HG02571 (cell line): Measurements from ENCODE around the gene SPEN.
"Not testable (repeated sequence)": the region's sequence is repeated elsewhere in the genome, so short reads cannot be mapped to it uniquely, and the experiment has no call there.

Experiments
- ATAC-seq: cut with Tn5 transposase; IDR thresholded peaks from one replicate; pipeline ENCODE4 v1.9.1; 2021; ENCODE audit warnings: mild to moderate bottlenecking, moderate library complexity; ENCODE audit not compliant: unreplicated experiment

SPEN gene, protein sequence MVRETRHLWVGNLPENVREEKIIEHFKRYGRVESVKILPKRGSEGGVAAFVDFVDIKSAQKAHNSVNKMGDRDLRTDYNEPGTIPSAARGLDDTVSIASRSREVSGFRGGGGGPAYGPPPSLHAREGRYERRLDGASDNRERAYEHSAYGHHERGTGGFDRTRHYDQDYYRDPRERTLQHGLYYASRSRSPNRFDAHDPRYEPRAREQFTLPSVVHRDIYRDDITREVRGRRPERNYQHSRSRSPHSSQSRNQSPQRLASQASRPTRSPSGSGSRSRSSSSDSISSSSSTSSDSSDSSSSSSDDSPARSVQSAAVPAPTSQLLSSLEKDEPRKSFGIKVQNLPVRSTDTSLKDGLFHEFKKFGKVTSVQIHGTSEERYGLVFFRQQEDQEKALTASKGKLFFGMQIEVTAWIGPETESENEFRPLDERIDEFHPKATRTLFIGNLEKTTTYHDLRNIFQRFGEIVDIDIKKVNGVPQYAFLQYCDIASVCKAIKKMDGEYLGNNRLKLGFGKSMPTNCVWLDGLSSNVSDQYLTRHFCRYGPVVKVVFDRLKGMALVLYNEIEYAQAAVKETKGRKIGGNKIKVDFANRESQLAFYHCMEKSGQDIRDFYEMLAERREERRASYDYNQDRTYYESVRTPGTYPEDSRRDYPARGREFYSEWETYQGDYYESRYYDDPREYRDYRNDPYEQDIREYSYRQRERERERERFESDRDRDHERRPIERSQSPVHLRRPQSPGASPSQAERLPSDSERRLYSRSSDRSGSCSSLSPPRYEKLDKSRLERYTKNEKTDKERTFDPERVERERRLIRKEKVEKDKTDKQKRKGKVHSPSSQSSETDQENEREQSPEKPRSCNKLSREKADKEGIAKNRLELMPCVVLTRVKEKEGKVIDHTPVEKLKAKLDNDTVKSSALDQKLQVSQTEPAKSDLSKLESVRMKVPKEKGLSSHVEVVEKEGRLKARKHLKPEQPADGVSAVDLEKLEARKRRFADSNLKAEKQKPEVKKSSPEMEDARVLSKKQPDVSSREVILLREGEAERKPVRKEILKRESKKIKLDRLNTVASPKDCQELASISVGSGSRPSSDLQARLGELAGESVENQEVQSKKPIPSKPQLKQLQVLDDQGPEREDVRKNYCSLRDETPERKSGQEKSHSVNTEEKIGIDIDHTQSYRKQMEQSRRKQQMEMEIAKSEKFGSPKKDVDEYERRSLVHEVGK (N-terminal part only)

DNA sequence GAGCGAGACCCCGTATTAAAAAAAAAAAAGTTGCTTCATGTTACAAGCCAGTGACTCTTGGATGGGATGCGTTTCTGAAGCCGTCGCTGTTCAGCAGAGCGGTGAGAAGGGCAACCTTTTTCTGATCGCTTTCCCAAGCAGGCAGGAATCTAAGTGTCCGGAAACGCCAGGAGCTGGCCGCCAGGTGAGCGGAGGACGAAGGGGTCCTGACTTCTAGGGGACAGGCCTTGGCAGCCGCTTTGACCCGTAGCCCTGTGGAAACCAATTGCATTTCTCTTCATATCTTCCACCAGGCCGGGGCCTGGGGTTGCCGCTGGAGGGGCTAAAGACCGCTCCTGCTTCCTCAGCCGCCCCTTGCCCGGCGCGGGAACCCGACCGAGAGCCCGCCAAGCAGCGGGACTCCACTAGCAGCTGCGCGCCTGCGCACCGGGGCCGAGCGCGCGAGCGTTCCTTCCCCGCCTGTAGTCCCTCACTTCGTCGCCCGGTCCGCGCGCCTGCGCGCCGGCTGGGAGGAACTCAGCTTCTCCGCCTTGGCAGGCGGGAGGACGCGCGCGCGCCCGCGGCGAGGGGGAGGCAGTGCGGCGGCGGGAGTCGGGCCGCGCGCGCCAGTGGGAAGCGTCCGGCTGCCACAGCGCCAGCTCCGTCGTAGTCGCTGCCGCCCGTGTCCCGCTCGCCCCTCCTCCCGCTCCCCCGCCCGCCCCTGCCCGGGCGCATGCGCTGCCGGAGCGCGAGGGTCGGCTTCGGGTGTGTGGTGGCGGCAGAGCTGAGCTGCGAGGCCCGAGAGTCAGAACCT lies at the start of gene SPEN:
Gene SPEN, plus strand, starts transcription at position 608 of the 793 bp plus-strand sequence. CDS start 361 bp downstream, outside the sequence.
- peak; percentile 68 for ATAC-seq

DNA sequence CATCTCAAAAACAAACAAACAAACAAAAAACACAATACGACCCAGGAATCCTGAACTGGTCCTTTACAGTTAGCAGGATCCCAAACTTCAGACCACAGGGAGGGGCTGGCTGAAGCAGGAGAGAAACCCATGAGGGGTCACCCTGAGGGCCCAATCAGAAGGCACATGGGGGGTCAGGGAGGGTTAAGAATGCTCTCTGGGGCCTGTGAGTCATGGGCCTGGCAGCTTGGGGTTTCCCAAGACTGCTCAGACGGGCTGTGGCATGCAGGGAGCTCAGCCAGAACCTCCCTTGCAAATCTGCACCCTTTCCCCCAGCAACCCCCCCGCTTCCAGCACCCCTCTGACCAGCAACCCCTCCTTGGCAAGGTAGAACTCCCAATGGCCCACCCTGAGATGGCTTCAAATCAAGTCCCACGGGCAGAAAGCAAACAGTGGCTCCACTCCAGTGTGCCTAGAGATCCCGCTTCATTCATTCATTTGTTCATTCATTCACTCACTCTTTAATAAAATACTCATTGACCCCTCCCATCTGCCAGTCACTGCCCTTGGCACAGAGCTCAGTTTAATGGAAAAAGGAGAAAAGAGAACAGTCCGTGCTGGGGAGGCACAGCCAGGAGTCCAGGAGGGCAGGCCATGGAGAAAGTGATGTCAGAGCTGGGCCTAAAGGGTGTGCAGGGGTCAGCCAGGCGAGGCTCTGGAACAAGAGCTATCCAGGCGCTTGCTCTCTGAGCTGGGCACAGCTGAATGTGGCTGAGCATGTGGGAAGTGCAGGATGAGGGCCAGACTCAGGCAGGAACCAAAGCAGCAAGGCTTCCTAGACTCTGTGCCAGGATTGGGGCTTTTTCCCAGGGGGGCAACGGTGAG lies 48.3 kb upstream of the SPEN start:
- ATAC-seq = no peak

- ATAC-seq = no peak
These were observed 47.3 kb upstream of the SPEN start for GRCh38 chr1:15799928-15800835.

DNA sequence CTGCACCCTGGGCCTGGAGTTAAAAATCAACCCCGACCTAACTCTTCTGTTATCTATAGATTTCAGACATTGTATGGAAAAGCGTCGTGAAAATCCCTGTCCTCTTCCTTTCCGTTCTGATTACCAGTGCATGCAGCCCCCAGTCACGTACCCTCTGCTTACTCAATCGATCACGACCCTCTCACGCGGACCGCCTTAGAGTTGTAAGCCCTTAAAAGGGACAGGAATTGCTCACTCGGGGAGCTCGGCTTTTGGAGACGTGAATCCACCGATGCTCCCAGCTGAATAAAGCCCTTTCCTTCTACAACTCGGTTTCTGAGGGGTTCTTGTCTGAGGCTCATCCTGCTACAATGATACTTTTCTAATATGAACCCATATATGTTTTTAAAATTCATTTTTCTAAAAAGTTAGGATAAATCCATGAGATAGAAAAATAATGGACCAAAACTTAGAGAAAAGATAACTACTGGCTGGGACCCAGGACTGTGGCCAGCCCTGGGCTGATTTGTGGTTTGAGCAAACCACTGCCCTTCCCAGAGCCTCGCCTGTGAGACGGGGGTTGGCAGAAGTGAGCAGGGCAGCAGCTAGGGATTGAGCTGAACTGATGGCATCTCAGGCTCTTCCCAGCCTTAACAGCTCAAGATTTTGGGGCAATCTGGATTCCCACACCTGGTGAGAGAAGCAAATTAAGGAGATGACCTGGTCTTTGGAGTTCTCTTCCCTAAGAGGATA lies 45.1 kb upstream of the SPEN start:
- no peak for ATAC-seq

GRCh38 chr1:15803380-15803779 lies 44.1 kb upstream of the SPEN start:
- ATAC-seq = no peak

GRCh38 chr1:15804060-15804459 lies 43.4 kb upstream of the SPEN start:
- ATAC-seq = no peak

DNA sequence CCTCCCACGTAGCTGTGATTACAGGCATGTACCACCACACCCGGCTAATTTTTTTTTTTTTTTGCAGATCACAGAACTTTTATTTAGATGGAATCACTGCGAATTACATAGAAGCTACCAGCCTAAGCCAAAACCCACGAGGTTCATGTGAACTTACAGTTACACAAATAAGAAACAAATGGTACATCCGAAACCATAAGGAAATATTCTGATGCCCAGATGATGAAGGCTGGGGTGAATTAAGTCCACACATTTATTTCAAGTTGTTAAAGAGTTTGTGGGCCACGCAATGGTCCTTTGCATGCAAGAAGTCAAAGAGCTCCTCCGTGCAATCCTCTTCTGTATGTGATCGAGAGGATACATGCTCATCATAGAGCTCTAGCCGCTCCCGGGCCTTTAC lies 40.4 kb upstream of the SPEN start:
- no peak for ATAC-seq

GRCh38 chr1:15807549-15807948 lies 40.0 kb upstream of the SPEN start, which contains the start of gene UQCRHL:
Gene UQCRHL, minus strand, starts transcription at chr1:15807649. Its CDS starts 0 bp downstream, at chr1:15807649.
- ATAC-seq = not testable (repeated sequence)

DNA sequence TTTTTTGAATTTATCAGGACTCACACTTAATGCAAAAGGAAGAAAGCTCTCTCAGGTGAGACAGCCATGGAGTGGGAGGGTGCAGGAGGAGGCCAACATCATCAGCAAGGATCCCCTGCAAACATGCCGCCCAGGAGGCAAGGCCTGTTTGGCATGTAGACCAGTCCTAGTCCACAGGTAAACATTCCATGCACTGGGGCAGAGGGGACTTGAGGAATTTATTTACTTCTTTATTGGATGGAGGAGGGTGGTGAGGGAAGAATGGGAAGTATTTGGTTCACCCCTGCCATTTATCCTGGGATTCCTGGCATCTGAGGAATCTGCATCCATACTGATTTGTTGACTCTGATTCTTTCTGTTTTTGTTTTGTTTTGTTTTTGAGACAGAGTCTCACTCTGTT lies 38.6 kb upstream of the SPEN start:
- ATAC-seq = no peak

DNA sequence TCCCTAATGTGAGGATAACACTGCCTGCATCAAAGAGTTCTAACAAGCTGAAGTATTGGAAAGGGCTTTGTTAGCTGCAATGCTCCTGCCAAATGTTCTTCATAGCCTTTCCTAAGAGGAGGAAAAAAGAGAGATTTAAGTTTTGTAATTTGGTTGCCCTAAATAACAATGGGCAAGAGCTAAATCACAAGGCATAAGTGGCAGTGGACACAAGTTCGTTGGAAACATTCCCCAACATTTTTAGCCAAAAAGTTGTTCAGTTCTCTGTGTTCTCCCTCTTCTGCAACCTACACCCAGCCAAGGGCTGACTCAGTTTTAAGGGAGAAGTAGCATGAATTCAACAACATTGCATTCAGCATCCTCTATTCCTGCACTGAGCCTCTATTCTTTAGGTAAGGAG lies 37.4 kb upstream of the SPEN start:
- no peak for ATAC-seq

DNA sequence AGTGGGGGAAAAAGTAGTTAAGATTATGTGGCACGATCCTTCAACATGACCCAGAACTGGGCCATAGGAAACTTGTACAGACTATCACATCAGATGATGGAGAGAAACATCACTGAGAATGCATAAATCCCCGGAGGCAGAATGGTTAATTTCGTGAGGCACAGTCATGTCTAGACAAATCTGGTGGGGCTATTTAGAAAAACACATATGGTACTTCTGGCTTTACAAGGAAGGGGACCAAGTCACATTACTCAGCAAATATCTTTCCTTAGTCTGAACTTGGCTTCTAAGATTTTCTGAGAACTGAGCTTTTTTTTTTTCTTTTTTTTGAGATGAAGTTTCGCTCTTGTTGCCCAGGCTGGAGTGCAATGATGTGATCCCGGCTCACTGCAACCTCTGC lies 30.8 kb upstream of the SPEN start:
- no peak for ATAC-seq

DNA sequence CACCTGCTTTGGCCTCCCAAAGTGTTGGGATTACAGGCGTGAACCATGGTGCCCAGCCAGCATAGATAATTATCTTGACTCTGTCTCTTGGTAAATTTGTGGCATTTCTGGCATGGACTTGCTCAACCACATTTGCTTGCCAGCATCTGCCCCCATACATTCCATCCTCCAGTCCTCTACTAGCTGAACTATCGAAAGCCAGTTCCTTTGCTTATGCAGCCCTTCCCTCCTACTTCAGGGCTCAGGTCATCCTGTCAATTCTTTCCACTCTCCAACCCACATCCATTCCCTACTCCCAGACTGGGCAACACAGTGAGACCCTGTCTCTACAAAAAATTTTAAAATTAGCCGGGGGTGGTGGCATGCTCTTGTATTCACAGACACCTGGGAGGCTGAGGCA lies 27.0 kb upstream of the SPEN start:
- ATAC-seq = no peak

- ATAC-seq = no peak
These were observed 21.7 kb upstream of the SPEN start for GRCh38 chr1:15825800-15826199.

DNA sequence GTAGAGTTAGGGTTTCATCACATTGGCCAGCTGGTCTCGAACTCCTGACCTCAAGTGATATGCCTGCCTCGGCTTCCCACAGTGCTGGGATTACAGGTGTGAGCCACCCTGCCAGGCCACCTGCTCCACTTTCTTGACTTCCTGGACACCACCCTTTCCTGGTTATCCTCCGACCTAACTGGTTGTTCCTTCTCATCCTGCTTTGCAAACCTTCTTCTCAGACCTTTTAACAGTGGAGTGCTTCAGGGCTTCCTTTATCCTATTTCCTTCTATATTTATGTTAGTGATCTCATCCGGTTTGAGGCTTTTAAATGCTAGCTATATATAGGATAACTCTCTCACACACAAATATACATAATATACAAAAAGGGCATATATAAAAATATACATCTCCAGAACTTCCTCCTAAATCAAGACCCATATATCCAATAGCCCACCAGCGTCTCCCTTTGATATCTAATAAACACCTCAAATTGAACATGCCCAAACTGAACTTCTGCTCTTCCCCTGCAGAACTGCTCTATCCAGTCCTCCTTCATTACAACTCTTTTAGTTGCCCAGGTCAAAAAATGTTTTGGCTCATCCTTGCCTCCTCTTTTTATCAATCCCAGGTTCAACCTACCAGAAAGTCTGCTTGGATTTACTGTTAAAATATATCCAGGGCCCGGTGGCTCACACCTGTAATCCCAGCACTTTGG lies 20.5 kb upstream of the SPEN start:
- no peak for ATAC-seq

DNA sequence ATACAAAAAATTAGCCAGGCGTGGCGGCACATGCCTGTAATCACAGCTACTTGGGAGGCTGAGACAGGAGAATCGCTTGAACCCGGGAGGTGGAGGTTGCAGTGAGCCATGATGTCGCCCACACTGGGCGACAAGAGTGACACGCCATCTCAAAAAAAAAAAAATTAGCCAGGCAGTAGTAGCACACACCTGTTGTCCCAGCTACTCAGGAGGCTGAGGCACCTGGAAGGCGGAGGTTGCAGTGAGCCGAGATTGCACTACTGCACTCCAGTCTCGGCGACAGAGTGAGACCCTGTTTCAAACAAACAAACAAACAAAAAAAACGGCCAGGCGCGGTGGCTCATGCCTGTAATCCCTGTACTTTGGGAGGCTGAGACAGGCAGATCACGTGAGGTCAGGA lies 19.9 kb upstream of the SPEN start:
- not testable (repeated sequence) for ATAC-seq

- not testable (repeated sequence) for ATAC-seq
These were observed 18.6 kb upstream of the SPEN start for GRCh38 chr1:15828931-15829330.

DNA sequence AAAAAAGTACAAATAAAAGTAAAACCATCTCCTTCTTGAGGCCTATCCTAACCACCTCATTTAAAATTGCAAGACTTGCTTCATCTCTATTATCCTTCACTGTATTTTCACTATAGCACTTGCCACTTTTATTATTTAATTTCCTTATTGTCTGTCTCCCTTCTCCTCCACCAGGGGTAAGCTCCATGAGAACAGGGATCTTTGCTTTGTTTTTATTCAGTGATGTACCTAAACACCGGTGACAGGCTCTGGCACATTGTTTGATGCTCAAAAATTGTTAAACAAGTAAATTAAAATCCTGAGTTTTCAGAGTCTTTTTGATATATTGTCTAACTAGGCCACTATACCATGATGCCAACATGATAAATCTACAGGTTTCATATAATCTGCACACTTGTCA lies 17.2 kb upstream of the SPEN start:
- no peak for ATAC-seq
